Endothelial cell of umbilical vein (primary cell): ENCODE data around the gene TMEM51. TPM values are rescaled to one million over a fixed set of nuclear protein-coding genes. Genes with fewer than 3 reads are reported as not detected.
A peak's percentile ranks its signal among the peaks of the same experiment; 100 is the strongest.

ENCODE experiments used
- BruUV-seq: library from RNA; stranded (reverse); fragments of 400-500 nt; replicated peaks from 2 replicates; lab custom pipeline; 2021; lab: Mats Ljungman, UMichigan
- CTCF ChIA-PET: fragments of 300-600, 350-600 bp; sonication (Branson Sonifier 250); formaldehyde crosslinking; loops from one replicate; lab custom pipeline; 2021; ENCODE audit warnings: antibody characterized with exemption, inconsistent platforms; lab: Charles Lee
- POLR2A ChIA-PET: fragments of 300-600, 350-600 bp; sonication (Branson Sonifier 250); formaldehyde crosslinking; loops from one replicate; lab custom pipeline; 2021; ENCODE audit warnings: antibody characterized with exemption, inconsistent platforms; lab: Charles Lee
- DNase-seq: peaks from one replicate; pipeline ENCODE4 v3.0.0-alpha.2; 2011; ENCODE audit warnings: low read depth, low spot score
- FAIRE-seq: peaks from 2 replicates; lab custom pipeline; 2011; peaks lifted over from hg19 to GRCh38; lab: Jason Lieb, UNC
- H2AFZ ChIP-seq: 2 replicates; pipeline ENCODE4 v1.6.0; 2012; ENCODE audit warnings: low read depth, low read length, control low read depth, inconsistent platforms
- H3K27ac ChIP-seq: 2 replicates; pipeline ENCODE4 v1.5.1; 2011; ENCODE audit warnings: low read depth, mild to moderate bottlenecking, control low read depth, low read length, moderate library complexity; ENCODE audit not compliant: insufficient read depth
- H3K27me3 ChIP-seq, 2 experiments: 2 replicates each; pipeline versions ENCODE4 v1.6.0 to v1.6.1; 2011; ENCODE audit warnings: low read length in 2 of 2, mixed read lengths in 1 of 2; ENCODE audit not compliant: control insufficient read depth in 2 of 2, insufficient read depth in 2 of 2
- H3K36me3 ChIP-seq, 2 experiments: 2 replicates in 1 of 2; 3 replicates in 1 of 2; pipeline ENCODE4 v1.5.1; 2011; ENCODE audit warnings: low read length in 2 of 2, mild to moderate bottlenecking in 1 of 2, moderate library complexity in 1 of 2; ENCODE audit not compliant: control insufficient read depth in 2 of 2, insufficient read depth in 2 of 2; ENCODE audit errors: extremely low read depth in 1 of 2
- H3K4me1 ChIP-seq: 3 replicates; pipeline ENCODE4 v1.5.1; 2011; ENCODE audit warnings: mild to moderate bottlenecking, low read length; ENCODE audit not compliant: control insufficient read depth, insufficient read depth; ENCODE audit errors: extremely low read depth
- H3K4me2 ChIP-seq: 2 replicates; pipeline ENCODE4 v1.6.1; 2011; ENCODE audit warnings: low read length, control low read depth, mixed read lengths; ENCODE audit not compliant: insufficient read depth
- H3K4me3 ChIP-seq, 3 experiments: fragments of 200-600 bp in 1 of 3; sonication (generic), shearing (Covaris generic) in 1 of 3; replicated peaks in 1 of 3; 2 replicates each; pipeline ENCODE4 v1.5.1; 2011 to 2016; ENCODE audit warnings: control low read depth in 3 of 3, low read length in 3 of 3, mild to moderate bottlenecking in 2 of 3, inconsistent platforms in 1 of 3, low read depth in 1 of 3, moderate library complexity in 1 of 3; ENCODE audit not compliant: insufficient read depth in 1 of 3
- H3K79me2 ChIP-seq: 2 replicates; pipeline ENCODE4 v1.6.0; 2012; ENCODE audit warnings: low read length, inconsistent platforms; ENCODE audit not compliant: control insufficient read depth, insufficient read depth
- H3K9ac ChIP-seq: replicated peaks from 2 replicates; pipeline ENCODE3; 2011; ENCODE audit warnings: low read length, control low read depth; ENCODE audit not compliant: insufficient read depth; ENCODE audit errors: extremely low read depth
- H3K9me1 ChIP-seq: replicated peaks from 3 replicates; pipeline ENCODE4 v1.6.0; 2011; ENCODE audit warnings: mild to moderate bottlenecking, low read length; ENCODE audit not compliant: control insufficient read depth, insufficient read depth; ENCODE audit errors: extremely low read depth
- H3K9me3 ChIP-seq: replicated peaks from 2 replicates; pipeline ENCODE4 v1.5.1; 2012; ENCODE audit warnings: low read length, inconsistent platforms; ENCODE audit not compliant: control insufficient read depth, insufficient read depth
- H4K20me1 ChIP-seq: replicated peaks from 2 replicates; pipeline ENCODE3; 2011; ENCODE audit warnings: mild to moderate bottlenecking, low read length; ENCODE audit not compliant: control insufficient read depth, insufficient read depth; ENCODE audit errors: extremely low read depth
- CTCF ChIP-seq, 2 donors: IDR thresholded peaks; 1 replicate in 1 of 2; 2 replicates in 1 of 2; pipeline ENCODE4 v1.5.1; 2011; ENCODE audit warnings: low read length in 2 of 2, mild to moderate bottlenecking in 2 of 2, moderate library complexity in 2 of 2, control low read depth in 1 of 2, inconsistent platforms in 1 of 2, low read depth in 1 of 2; ENCODE audit not compliant: insufficient read depth in 1 of 2; ENCODE audit errors: extremely low read depth in 1 of 2
- EZH2 ChIP-seq: IDR thresholded peaks from 2 replicates; pipeline ENCODE4 v1.6.1; 2012; ENCODE audit warnings: borderline replicate concordance, low read depth, mild to moderate bottlenecking, moderate library complexity, low read length, inconsistent platforms; ENCODE audit not compliant: severe bottlenecking
- FOS ChIP-seq: IDR thresholded peaks from 2 replicates; pipeline ENCODE4 v1.6.1; 2011; ENCODE audit warnings: mild to moderate bottlenecking, low read length, moderate library complexity, borderline replicate concordance; ENCODE audit not compliant: insufficient read depth
- GATA2 ChIP-seq: IDR thresholded peaks from 2 replicates; pipeline ENCODE4 v1.7.0; 2011; ENCODE audit warnings: low read depth, mild to moderate bottlenecking, moderate library complexity, mixed read lengths, low read length; ENCODE audit not compliant: insufficient read length, insufficient read depth
- JUN ChIP-seq: IDR thresholded peaks from 2 replicates; pipeline ENCODE4 v1.6.1; 2011; ENCODE audit warnings: borderline replicate concordance, low read depth; ENCODE audit not compliant: insufficient read length, insufficient read depth
- MAX ChIP-seq: IDR thresholded peaks from 2 replicates; pipeline ENCODE4 v1.6.1; 2011; ENCODE audit not compliant: insufficient read depth, insufficient read length
- MYC ChIP-seq: IDR thresholded peaks from one replicate; pipeline ENCODE4 v1.6.1; 2011; ENCODE audit warnings: mild to moderate bottlenecking, low read depth, low read length
- POLR2A ChIP-seq: IDR thresholded peaks from 2 replicates; pipeline ENCODE4 v1.6.1; 2012; ENCODE audit warnings: low read depth, mild to moderate bottlenecking, control low read depth, low read length
- POLR2AphosphoS5 ChIP-seq: IDR thresholded peaks from 2 replicates; pipeline ENCODE4 v1.6.1; 2012; ENCODE audit warnings: low read depth, mild to moderate bottlenecking, control low read depth, low read length, moderate library complexity; ENCODE audit not compliant: insufficient read depth
- dilution Hi-C: fragments of 300-500 bp; cut with MboI; formaldehyde crosslinking; loops from one replicate; pipeline ENCODE4 v1.15.0; 2019; ENCODE audit warnings: low sequenced_read_pairs; ENCODE audit not compliant: extremely low pct_ligation_motif_present
- intact Hi-C: fragments of 100-400 bp; cut with micrococcal nuclease; formaldehyde crosslinking; loops from one replicate; pipeline ENCODE4 v1.10.0; 2022
- polyA plus RNA-seq, 4 experiments: library from polyadenylated mRNA; depleted of rRNA in 3 of 4; stranded (reverse) in 3 of 4; unstranded in 1 of 4; fragments of >200 nt; gene quantifications; 2 replicates each; pipeline versions ENCODE4 v1.2.1 to v1.2.3, GENCODE V29; 2011 to 2012; ENCODE audit warnings: missing spikeins in 1 of 4
- total RNA-seq: library from RNA; stranded (reverse); gene quantifications from 2 replicates; pipeline ENCODE4 v1.2.3, GENCODE V29; 2021

Gene TMEM51
- total and polyA plus RNA-seq, 2 donors (not counting 3 experiments of a cell fraction or from before 2014, with no cell fraction given) = 13.7 to 13.9 TPM

- intact Hi-C loops = loop anchor here (1.0 kb wide), 1 partner anchor 9 kb away; no protein-coding TSS in a partner anchor
Measured at GRCh38 chr1:15177710-15178166, 24.2 kb downstream of the TMEM51 start.

More at GRCh38 chr1:15177710-15178166, 24.2 kb downstream of the TMEM51 start:
- Histone ChIP-seq H3K4me3 (no peak overlapping the region), H3K27ac (peak overlapping the region; percentile 90), H3K27me3 (no peaks in the 10 kb centered on the region), H3K9me1 (no peaks in the 10 kb centered on the region), H3K36me3 (no peaks in the 10 kb centered on the region), H3K9me3 (no peaks in the 10 kb centered on the region), H3K4me1 (peaks cover 32% of the 10 kb centered on the region), H3K9ac (no peak overlapping the region), H3K79me2 (peaks cover 8% of the 10 kb centered on the region), H2AFZ (no peak overlapping the region), H3K4me2 (no peak overlapping the region), H4K20me1 (no peaks in the 10 kb centered on the region)
- BruUV-seq = no TSS peak
- TF ChIP-seq EZH2 (no peak), POLR2A (peak; percentile 46), CTCF (IDR thresholded peaks at IDR 0.05; ENCODE audit: extremely low read depth in 1 of 2, insufficient read depth in 1 of 2, low read depth in 1 of 2, low read length in 2 of 2) (no peak), GATA2 (peak; percentile 86), MAX (no peak), MYC (no peak), FOS (no peak), POLR2AphosphoS5 (peak; percentile 52), JUN (no peak)
- ChIA-PET CTCF (interaction anchor here (1.0 to 2.8 kb wide), 4 partner anchors 9 to 87 kb away, joined by 3 to 20 read pairs (median 8); partner anchors contain the start of gene TMEM51), POLR2A (interaction anchor here (1.1 kb wide), 1 partner anchor 25 kb away, joined by 3 read pairs; no protein-coding TSS in a partner anchor)
- FAIRE-seq (peak; percentile 89), DNase-seq (peak; percentile 83)
- dilution Hi-C loops = no loop called here
